Measurements from ENCODE around the gene DOCK9.

Gene DOCK9

DNA sequence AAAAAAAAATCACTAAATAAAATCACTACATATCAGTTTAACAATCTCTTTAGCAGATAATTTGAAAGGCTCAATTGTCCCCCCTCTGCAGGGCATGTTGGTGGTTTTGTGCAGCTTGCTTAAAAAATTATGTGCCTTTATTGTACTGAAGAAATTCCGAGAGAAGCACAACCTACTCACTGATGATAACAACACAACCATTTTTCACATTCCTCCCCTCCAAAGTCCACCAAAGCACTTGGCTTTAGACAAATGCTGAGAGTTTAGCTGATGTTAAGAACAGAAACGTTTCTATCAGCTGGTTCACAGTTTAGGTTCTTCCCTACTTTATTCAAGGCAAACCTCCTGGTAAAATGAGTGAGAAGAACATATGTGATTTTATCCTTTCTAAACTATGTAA, 923 bp downstream of the DOCK9 start:
- no peak for DNase-seq (ENCODE audit: low read depth in 2 of 2, low spot score in 1 of 2)

- DNase-seq (ENCODE audit: low read depth in 2 of 2, low spot score in 1 of 2), result no peak
These were observed 1.5 kb downstream of the DOCK9 start for GRCh38 chr13:98976338-98976737.

- no peak for DNase-seq (ENCODE audit: low read depth in 2 of 2, low spot score in 1 of 2)
These were observed 2.0 kb downstream of the DOCK9 start for GRCh38 chr13:98975822-98976261.

DNA sequence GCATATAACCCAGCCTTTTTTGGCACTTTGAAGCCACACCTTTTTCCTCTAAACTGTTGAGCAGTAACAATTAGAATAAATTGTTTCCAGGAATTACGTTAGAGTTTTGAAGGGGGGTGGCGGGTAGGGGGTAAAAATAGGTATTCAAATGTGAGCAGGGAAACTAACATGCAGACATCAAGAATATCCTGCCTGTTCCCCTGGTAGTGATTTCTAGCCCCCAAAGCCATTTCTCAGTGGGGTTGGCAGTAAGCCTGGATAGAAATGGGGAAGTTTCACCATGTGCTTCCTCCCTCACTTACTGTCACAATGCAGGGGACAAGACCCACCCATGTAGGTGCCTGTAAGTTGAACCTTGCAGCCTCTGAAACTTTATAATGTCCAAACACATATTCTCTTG, 3.8 kb downstream of the DOCK9 start:
- no peak for DNase-seq (ENCODE audit: low read depth in 2 of 2, low spot score in 1 of 2)

DNA sequence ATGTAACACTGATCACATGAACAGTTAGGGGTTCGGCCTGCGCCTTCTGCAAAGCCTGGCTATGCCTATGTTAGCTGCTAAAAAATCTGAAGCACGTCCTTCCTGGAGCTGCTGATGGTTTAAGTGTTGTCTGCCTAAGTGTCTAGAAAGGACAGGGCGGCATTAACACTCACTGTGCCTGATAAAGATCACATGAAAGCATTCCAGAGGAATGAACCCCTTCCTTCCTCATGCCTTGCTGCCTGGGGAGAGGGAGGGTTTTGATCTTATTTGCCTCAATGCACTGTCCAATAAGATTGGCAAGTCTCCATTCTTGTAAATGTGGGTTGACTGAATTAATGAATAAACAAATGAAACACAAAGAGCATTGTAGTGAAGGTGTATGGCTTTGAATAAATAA, 5.2 kb downstream of the DOCK9 start:
- no peak for DNase-seq (ENCODE audit: low read depth in 2 of 2, low spot score in 1 of 2)

- no peak for DNase-seq (ENCODE audit: low read depth in 2 of 2, low spot score in 1 of 2)
These were observed 5.8 kb downstream of the DOCK9 start for GRCh38 chr13:98972059-98972458.

GRCh38 chr13:98970330-98970729, 7.5 kb downstream of the DOCK9 start:
- no peak for DNase-seq (ENCODE audit: low read depth in 2 of 2, low spot score in 1 of 2)

DNA sequence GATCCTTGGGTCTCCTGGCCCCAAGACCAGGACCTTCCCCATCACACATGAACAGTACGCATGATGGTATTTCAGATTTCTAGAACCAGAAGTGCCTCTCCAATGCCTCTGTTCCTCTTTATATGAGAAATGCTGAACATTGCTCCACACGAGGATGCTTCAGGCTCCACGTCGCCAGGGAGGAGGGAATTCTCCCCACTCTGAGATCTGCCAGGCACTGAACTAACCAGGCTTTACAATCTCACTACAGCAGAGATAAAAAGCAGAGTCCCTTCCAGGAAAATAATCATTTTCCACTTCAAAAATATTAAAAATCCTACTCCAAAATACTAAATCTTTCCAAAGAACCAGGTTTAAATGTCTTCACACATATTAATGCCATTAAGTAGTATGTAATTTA, 10.4 kb downstream of the DOCK9 start:
- no peak for DNase-seq (ENCODE audit: low read depth in 2 of 2, low spot score in 1 of 2)

DNA sequence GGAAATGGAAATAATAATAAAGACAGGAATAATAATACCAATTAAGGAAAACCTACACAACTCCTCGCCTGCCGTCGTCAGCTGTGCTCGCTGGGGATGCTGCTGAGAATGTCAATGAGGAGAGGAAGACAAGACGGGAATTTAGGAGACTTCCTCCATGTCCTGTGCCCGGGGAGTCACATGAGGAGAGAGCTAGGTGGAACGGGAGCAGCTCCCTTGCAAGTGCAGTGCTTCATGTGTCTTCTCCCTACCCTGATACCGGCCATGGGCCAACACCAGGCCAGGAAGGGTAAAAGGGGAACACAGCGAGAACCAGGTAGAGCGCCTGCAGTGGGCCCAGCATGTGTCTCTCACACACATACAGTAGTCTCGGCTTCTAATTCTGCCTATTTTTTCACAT, 11.8 kb downstream of the DOCK9 start:
- DNase-seq (ENCODE audit: low read depth in 2 of 2, low spot score in 1 of 2), result no peak

GRCh38 chr13:98965325-98965724, 12.5 kb downstream of the DOCK9 start:
- DNase-seq (ENCODE audit: low read depth in 2 of 2, low spot score in 1 of 2), result no peak

DNA sequence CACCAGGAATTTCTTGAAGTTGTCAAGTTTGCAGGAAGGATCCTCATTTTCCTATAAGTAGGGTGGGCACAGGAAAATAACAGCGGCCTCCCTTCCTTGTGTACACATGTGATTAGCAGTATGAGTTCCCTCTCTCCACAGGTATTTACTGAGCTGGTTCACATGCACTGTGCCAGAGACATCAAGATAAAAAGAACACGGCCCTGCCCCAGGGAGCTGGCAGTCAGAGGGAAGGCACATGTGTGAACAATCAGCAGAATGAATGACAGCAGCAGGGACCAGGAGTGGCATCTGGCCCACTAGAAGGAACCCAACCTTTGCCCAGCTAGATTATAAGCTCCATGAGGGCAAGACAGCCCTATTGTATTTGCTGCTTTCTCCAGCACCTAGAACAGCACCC, 13.9 kb downstream of the DOCK9 start:
- no peak for DNase-seq (ENCODE audit: low read depth in 2 of 2, low spot score in 1 of 2)

- no peak for DNase-seq (ENCODE audit: low read depth in 2 of 2, low spot score in 1 of 2)
These were observed 14.8 kb downstream of the DOCK9 start for GRCh38 chr13:98962901-98963590.

DNA sequence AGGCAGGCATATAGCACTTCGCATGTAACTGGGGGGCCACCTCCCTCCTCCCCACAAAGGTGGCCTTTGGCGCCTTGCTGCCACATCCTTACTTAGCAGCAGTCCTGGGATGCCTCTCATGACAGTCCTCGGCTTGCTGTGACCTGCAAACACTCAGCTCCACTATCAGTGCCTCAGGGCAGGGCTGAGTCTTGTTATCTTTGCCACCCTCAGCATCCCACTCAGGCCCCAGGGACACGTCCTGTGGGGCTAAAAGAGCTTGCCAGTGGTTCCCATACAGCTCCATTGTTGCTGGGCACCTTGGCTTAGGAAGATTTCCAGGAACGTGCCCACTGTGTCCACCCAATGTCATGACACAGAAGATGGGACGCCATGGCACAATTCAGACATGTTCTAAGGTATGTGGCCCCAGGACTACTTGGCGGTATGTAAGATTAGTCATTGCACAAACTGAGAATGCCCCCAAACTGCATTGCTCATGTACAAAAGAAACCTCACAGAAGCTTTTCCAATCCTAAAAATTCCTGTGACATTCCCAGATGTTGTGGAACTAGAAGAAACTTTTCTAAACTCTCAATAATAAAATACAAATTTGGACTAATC, 16.3 kb downstream of the DOCK9 start:
- no peak for DNase-seq (ENCODE audit: low read depth in 2 of 2, low spot score in 1 of 2)

- DNase-seq (ENCODE audit: low read depth in 2 of 2, low spot score in 1 of 2), result no peak
These were observed 17.0 kb downstream of the DOCK9 start for GRCh38 chr13:98960606-98961502.

GRCh38 chr13:98959786-98960605, 17.9 kb downstream of the DOCK9 start:
- no peak for DNase-seq (ENCODE audit: low read depth in 2 of 2, low spot score in 1 of 2)

DNA sequence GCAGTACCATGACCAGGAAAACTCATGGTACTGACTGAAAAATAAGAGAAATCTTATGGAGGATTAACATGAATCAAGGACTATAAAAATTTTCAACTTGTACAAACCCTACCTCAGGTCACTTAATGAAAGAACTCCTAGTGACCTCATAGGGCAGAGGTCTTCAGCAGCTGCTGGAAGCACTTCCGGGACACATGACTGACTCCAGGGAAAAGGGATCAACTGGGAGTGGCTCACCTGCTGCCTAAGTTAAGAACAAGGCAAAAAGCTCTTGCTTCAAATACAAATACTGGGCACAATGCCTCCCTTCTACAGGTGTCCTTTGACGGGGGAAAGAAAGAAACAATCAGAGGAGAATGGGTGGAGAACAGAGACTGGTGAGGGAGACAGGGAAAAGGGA, 18.6 kb downstream of the DOCK9 start:
- no peak for DNase-seq (ENCODE audit: low read depth in 2 of 2, low spot score in 1 of 2)

- no peak for DNase-seq (ENCODE audit: low read depth in 2 of 2, low spot score in 1 of 2)
These were observed 19.4 kb downstream of the DOCK9 start for GRCh38 chr13:98958443-98958794.

- no peak for DNase-seq (ENCODE audit: low read depth in 2 of 2, low spot score in 1 of 2)
These were observed 20.0 kb downstream of the DOCK9 start for GRCh38 chr13:98957731-98958442.

- DNase-seq (ENCODE audit: low read depth in 2 of 2, low spot score in 1 of 2), result no peak
These were observed 22.5 kb downstream of the DOCK9 start for GRCh38 chr13:98955336-98955735.

GRCh38 chr13:98954313-98954712, 23.6 kb downstream of the DOCK9 start:
- no peak for DNase-seq (ENCODE audit: low read depth in 2 of 2, low spot score in 1 of 2)

GRCh38 chr13:98951266-98951665, 26.6 kb downstream of the DOCK9 start:
- no peak for DNase-seq (ENCODE audit: low read depth in 2 of 2, low spot score in 1 of 2)
